OCI-LY1 (cell line): ENCODE measurements around the gene DPP6.

Source experiments
- H2AFZ ChIP-seq: fragments of 200-600 bp; sonication (generic), shearing (Covaris generic); 2 replicates; pipeline ENCODE4 v1.6.0; 2014; ENCODE audit warnings: antibody characterized with exemption, mild to moderate bottlenecking, low read length
- H3F3A ChIP-seq: fragments of 200-600 bp; sonication (generic), shearing (Covaris generic); 2 replicates; pipeline ENCODE4 v1.6.0; 2014; ENCODE audit warnings: mild to moderate bottlenecking, antibody characterized with exemption, low read length, moderate library complexity; ENCODE audit not compliant: insufficient read depth
- H3K27ac ChIP-seq: fragments of 200-600 bp; sonication (generic); 2 replicates; pipeline ENCODE4 v1.5.1; 2014; ENCODE audit warnings: low read length, mixed run types, mild to moderate bottlenecking, low read depth; ENCODE audit not compliant: poor library complexity, severe bottlenecking
- H3K27me3 ChIP-seq: fragments of 200-600 bp; sonication (generic); 2 replicates; pipeline ENCODE4 v1.6.0; 2014; ENCODE audit warnings: antibody characterized with exemption, mild to moderate bottlenecking, low read length, moderate library complexity; ENCODE audit not compliant: insufficient read depth
- H3K36me3 ChIP-seq: fragments of 200-600 bp; sonication (generic); 2 replicates; pipeline ENCODE4 v1.6.1; 2014; ENCODE audit warnings: mild to moderate bottlenecking, antibody characterized with exemption, low read length, moderate library complexity, mixed read lengths; ENCODE audit not compliant: insufficient read depth
- H3K4me1 ChIP-seq: fragments of 200-600 bp; sonication (generic); 2 replicates; pipeline ENCODE4 v1.5.1; 2014; ENCODE audit warnings: mild to moderate bottlenecking, low read length, moderate library complexity; ENCODE audit not compliant: insufficient read depth, severe bottlenecking
- H3K4me2 ChIP-seq: fragments of 200-600 bp; sonication (generic), shearing (Covaris generic); 2 replicates; pipeline ENCODE4 v1.6.1; 2014; ENCODE audit warnings: low read length
- H3K4me3 ChIP-seq: fragments of 200-600 bp; sonication (generic); 2 replicates; pipeline ENCODE4 v1.5.1; 2014; ENCODE audit warnings: low read length, low read depth, mild to moderate bottlenecking, mixed read lengths; ENCODE audit not compliant: poor library complexity, severe bottlenecking
- H3K79me2 ChIP-seq: fragments of 200-600 bp; shearing (Covaris generic); 2 replicates; pipeline ENCODE4 v1.6.1; 2016; ENCODE audit warnings: mixed run types, low read length, mixed read lengths; ENCODE audit not compliant: insufficient read depth
- H3K9ac ChIP-seq: fragments of 200-600 bp; sonication (generic), shearing (Covaris generic); 2 replicates; pipeline ENCODE4 v1.6.1; 2014; ENCODE audit warnings: mild to moderate bottlenecking, low read length, mixed read lengths
- H3K9me2 ChIP-seq: fragments of 200-600 bp; sonication (generic), shearing (Covaris generic); 2 replicates; pipeline ENCODE4 v1.6.1; 2014; ENCODE audit warnings: low read depth, mild to moderate bottlenecking, low read length, mixed read lengths
- H3K9me3 ChIP-seq: fragments of 200-600 bp; shearing (Covaris generic); 2 replicates; pipeline ENCODE4 v1.6.1; 2014; ENCODE audit warnings: low read length, mixed read lengths
- H4K20me1 ChIP-seq: fragments of 200-600 bp; sonication (generic), shearing (Covaris generic); 2 replicates; pipeline ENCODE4 v1.6.0; 2016; ENCODE audit warnings: mild to moderate bottlenecking, low read length; ENCODE audit not compliant: insufficient read depth
- CTCF ChIP-seq: fragments of 200-600 bp; sonication (generic), shearing (Covaris generic); IDR thresholded peaks from 2 replicates; pipeline ENCODE4 v1.5.1; 2017; ENCODE audit warnings: mild to moderate bottlenecking, antibody characterized with exemption, low read length, moderate library complexity, mixed read lengths
- EZH2 ChIP-seq: fragments of 200-600 bp; sonication (generic), shearing (Covaris generic); IDR thresholded peaks from 2 replicates; pipeline ENCODE4 v1.8.0; 2017; ENCODE audit warnings: borderline replicate concordance, mixed run types, mild to moderate bottlenecking, antibody characterized with exemption, low read length, moderate library complexity, mixed read lengths

The DPP6 gene

DNA sequence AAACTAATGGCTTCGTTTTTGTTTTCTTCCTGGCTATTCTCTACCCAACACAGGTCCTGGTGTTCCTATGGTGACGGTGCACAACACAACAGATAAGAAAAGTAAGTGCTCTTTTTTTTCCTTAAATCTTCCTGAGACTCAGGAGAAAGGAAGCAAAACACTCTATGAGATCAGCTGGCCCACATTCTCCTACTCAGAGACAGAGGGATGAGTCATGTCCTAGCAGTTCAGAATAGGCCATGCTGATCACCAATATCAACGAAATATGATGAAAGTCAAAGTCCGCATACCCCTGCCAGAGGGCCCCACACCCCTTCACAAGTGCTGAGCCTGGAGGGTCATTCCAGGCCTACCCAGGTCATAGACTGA is 801.5 kb downstream of the DPP6 start:
- no peaks in the 10 kb centered on the region for H4K20me1 ChIP-seq
- peaks cover 5% of the 10 kb centered on the region; the same call in 1 of the 2 replicates for H3K27me3 ChIP-seq
- TF ChIP-seq EZH2 (no peak), CTCF (no peak)
- H3K9ac ChIP-seq: no peak overlapping the region
- H3K79me2 ChIP-seq: no peaks in the 10 kb centered on the region
- no peaks in the 10 kb centered on the region for H3F3A ChIP-seq
- no peaks in the 10 kb centered on the region for H3K36me3 ChIP-seq
- H3K9me2 ChIP-seq: no peaks in the 10 kb centered on the region
- no peak overlapping the region for H3K4me3 ChIP-seq
- H3K27ac ChIP-seq: no peak overlapping the region
- no peak overlapping the region for H2AFZ ChIP-seq
- H3K4me1 ChIP-seq: no peaks in the 10 kb centered on the region
- H3K4me2 ChIP-seq: no peak overlapping the region
- H3K9me3 ChIP-seq: no peaks in the 10 kb centered on the region

GRCh38 chr7:154854836-154855235 is 802.6 kb downstream of the DPP6 start:
- H4K20me1 ChIP-seq: no peaks in the 10 kb centered on the region
- no peaks in the 10 kb centered on the region for H3K9me3 ChIP-seq
- H3K9ac ChIP-seq: no peak overlapping the region
- TF ChIP-seq EZH2: no peak
- no peak for TF ChIP-seq CTCF
- H2AFZ ChIP-seq: no peak overlapping the region
- no peaks in the 10 kb centered on the region for H3K9me2 ChIP-seq
- H3K27ac ChIP-seq: no peak overlapping the region
- H3K79me2 ChIP-seq: no peaks in the 10 kb centered on the region
- no peaks in the 10 kb centered on the region for H3K4me1 ChIP-seq
- H3K36me3 ChIP-seq: no peaks in the 10 kb centered on the region
- no peak overlapping the region for H3K4me2 ChIP-seq
- H3K4me3 ChIP-seq: no peak overlapping the region
- H3F3A ChIP-seq: no peaks in the 10 kb centered on the region
- peaks cover 5% of the 10 kb centered on the region; the same call in 1 of the 2 replicates for H3K27me3 ChIP-seq

GRCh38 chr7:154855366-154855765 is 803.2 kb downstream of the DPP6 start:
- no peak overlapping the region for H3K27ac ChIP-seq
- H4K20me1 ChIP-seq: no peaks in the 10 kb centered on the region
- H3K4me2 ChIP-seq: no peak overlapping the region
- no peaks in the 10 kb centered on the region for H3K9me2 ChIP-seq
- H3K9me3 ChIP-seq: no peaks in the 10 kb centered on the region
- TF ChIP-seq CTCF (no peak), EZH2 (no peak)
- H3K9ac ChIP-seq: no peak overlapping the region
- no peak overlapping the region for H2AFZ ChIP-seq
- no peak overlapping the region for H3K4me3 ChIP-seq
- H3K4me1 ChIP-seq: no peaks in the 10 kb centered on the region
- no peaks in the 10 kb centered on the region for H3K79me2 ChIP-seq
- peaks cover 5% of the 10 kb centered on the region; the same call in 1 of the 2 replicates for H3K27me3 ChIP-seq
- H3K36me3 ChIP-seq: no peaks in the 10 kb centered on the region
- no peaks in the 10 kb centered on the region for H3F3A ChIP-seq
